GM12864 (cell line): ENCODE data around the gene GMPR.
"Not testable (repeated sequence)": the region's sequence is repeated elsewhere in the genome, so short reads cannot be mapped to it uniquely, and the experiment has no call there.

Source experiments
- DNase-seq: peaks from one replicate; pipeline ENCODE4 v3.0.0-alpha.2; 2011; ENCODE audit warnings: low read depth
- H3K4me3 ChIP-seq: 2 replicates; pipeline ENCODE4 v1.5.1; 2011; ENCODE audit warnings: mild to moderate bottlenecking, low read depth, low read length, control low read depth
- CTCF ChIP-seq: IDR thresholded peaks from 2 replicates; pipeline ENCODE4 v1.5.1; 2011; ENCODE audit warnings: low read depth, mild to moderate bottlenecking, moderate library complexity, low read length, control low read depth, inconsistent platforms; ENCODE audit errors: missing control alignments

The GMPR gene

DNA sequence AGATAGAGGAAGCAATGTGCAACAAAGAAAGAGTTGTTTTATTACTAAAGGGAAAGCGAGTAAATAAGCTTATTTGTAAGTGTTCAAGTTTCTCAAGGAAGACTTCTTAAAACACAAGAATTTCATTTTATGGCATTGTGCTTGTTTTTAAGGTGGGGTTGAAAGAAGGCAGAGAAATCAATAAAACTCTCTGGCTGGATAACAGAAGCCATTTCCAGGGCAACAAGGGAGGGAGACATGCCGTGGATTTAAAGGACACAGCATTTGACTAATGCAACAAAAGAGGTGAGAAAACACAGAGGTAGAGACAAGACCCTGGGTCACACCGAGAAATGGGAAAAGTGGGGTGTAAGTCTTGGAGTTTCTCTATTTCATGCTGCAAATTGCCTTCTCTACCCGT, 28.8 kb upstream of the GMPR start:
- TF ChIP-seq CTCF, result no peak
- H3K4me3 ChIP-seq, result no peak overlapping the region
- no peak for DNase-seq

GRCh38 chr6:16212276-16212675, 26.1 kb upstream of the GMPR start:
- H3K4me3 ChIP-seq, result no peak overlapping the region
- no peak for TF ChIP-seq CTCF
- DNase-seq, result no peak

DNA sequence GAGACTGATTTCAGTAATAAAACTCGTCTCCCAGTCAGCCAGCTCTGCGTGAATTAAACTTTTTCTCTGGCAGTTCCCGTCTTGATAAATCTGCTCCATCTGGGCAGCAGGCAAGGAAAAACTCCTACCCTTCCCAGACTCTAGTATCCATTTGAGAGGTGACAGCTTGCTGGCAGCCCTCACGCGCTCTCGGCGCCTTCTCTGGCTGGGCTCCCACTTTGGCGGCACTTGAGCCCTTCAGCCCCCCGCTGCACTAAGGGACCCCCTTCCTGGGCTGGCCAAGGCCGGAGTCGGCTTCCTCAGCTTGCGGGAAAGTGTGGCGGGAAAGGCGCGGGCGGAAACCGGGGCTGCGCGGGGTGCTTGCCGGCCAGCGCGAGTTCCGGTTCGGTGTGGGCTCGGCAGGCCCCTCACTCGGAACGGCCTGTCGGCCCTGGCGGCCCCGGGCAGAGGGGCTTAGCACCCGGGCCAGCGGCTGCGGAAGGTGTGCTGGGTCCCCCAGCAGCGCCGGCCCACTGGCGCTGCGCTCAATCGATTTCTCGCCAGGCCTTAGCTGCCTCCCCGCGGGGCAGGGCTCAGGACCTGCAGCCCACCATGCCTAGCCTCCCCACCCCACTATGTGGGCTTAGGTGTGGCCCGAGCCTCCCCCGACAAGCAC, 21.8 kb upstream of the GMPR start:
- DNase-seq, result no peak
- H3K4me3 ChIP-seq, result no peak overlapping the region
- no peak for TF ChIP-seq CTCF

GRCh38 chr6:16217156-16217721, 21.1 kb upstream of the GMPR start:
- H3K4me3 ChIP-seq, result no peak overlapping the region
- no peak for TF ChIP-seq CTCF
- DNase-seq, result no peak

DNA sequence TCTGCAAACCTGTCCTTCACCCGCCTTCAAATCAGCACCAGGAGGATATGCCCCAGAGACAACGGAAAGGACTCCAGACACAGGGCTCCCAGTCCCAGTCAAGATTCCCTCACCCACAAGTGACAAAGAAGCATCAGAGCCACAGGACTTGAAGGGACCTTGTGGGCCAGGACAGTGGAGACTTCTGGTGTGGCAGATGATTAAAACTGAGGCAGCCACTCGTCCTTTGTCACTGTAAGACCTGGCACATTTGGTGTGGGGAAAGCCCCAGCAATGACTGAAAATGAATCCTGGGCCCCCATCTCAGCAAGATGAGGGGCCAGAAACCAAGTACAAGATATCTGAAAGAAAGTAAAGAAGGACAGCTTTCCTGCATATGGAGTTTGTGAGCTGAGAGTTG, 15.6 kb upstream of the GMPR start:
- H3K4me3 ChIP-seq, result no peak overlapping the region
- TF ChIP-seq CTCF, result no peak
- no peak for DNase-seq

DNA sequence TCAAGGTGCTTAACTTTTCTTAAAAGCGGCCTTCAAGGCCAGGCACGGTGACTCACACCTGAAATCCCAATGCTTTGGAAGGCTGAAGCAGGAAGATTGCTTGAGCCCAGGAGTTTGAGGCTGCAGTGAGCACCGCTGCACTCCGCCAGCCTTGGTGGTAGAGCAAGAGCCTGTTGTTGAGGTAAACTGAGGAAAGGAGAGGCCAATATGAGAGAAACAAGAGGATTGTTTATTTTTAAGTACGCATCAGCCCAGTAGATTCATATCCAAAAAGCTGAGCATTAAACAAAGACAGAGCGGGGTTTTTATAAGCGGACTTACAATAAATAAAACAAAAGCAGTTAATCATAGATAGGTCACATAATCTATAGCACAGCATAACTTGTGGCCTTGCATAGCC, 15.0 kb upstream of the GMPR start:
- H3K4me3 ChIP-seq, result no peak overlapping the region
- no peak for DNase-seq
- no peak for TF ChIP-seq CTCF

DNA sequence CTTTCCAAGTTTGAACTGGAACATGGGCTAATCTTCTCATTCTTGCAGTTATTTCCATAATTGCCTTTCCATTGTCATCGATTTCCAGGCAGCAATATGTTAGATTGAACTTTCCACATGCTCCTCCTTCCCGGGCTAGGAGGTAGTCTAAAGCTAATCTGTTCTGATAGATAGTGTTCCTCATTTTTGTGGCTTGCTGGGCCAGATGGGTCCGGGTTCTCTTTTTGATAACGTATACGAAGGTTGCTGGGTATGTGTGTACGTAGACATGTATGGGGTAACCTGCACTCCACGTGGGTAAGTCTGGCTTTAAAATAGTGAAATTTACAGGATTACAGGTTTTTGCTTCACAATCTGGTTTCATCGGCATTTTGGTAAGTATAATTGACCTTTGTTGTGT, 14.0 kb upstream of the GMPR start:
- H3K4me3 ChIP-seq, result no peak overlapping the region
- no peak for DNase-seq
- TF ChIP-seq CTCF, result no peak

GRCh38 chr6:16225062-16225731, 13.2 kb upstream of the GMPR start:
- DNase-seq, H3K4me3 ChIP-seq: not testable (repeated sequence)

- not testable (repeated sequence) for DNase-seq, H3K4me3 ChIP-seq
Measured at GRCh38 chr6:16226117-16227047, 12.0 kb upstream of the GMPR start.
